Measurements from ENCODE around the gene LRRC4B.
"Not testable (repeated sequence)": the region's sequence is repeated elsewhere in the genome, so short reads cannot be mapped to it uniquely, and the experiment has no call there.

Gene LRRC4B

GRCh38 chr19:50567882-50568727, at the start of gene LRRC4B:
Gene LRRC4B (minus strand): TSS chr19:50568435. CDS start chr19:50548838, 19,597 bp downstream.
- no peak for DNase-seq (ENCODE audit: low read depth in 2 of 2)

GRCh38 chr19:50612504-50613404, 44.5 kb upstream of the LRRC4B start:
- DNase-seq (ENCODE audit: low read depth in 2 of 2) = not testable (repeated sequence)

GRCh38 chr19:50607874-50608785, 39.9 kb upstream of the LRRC4B start:
- peak; percentile 29 to 62 for DNase-seq (ENCODE audit: low read depth in 2 of 2)

- DNase-seq (ENCODE audit: low read depth in 2 of 2) = no peak
These were observed 39.2 kb upstream of the LRRC4B start for GRCh38 chr19:50607388-50607787.

- DNase-seq (ENCODE audit: low read depth in 2 of 2) = not testable (repeated sequence)
These were observed 38.0 kb upstream of the LRRC4B start for GRCh38 chr19:50606059-50606836.

- not testable (repeated sequence) for DNase-seq (ENCODE audit: low read depth in 2 of 2)
These were observed 36.2 kb upstream of the LRRC4B start for GRCh38 chr19:50604264-50605073.

GRCh38 chr19:50602935-50603334, 34.7 kb upstream of the LRRC4B start:
- DNase-seq (ENCODE audit: low read depth in 2 of 2) = no peak

GRCh38 chr19:50602496-50602895, 34.3 kb upstream of the LRRC4B start:
- DNase-seq (ENCODE audit: low read depth in 2 of 2) = no peak

- DNase-seq (ENCODE audit: low read depth in 2 of 2) = no peak
These were observed 33.8 kb upstream of the LRRC4B start for GRCh38 chr19:50602089-50602422.

- no peak for DNase-seq (ENCODE audit: low read depth in 2 of 2)
These were observed 33.3 kb upstream of the LRRC4B start for GRCh38 chr19:50601407-50602088.

- DNase-seq (ENCODE audit: low read depth in 2 of 2) = no peak
These were observed 31.2 kb upstream of the LRRC4B start for GRCh38 chr19:50599427-50599826.

GRCh38 chr19:50590191-50590590, 22.0 kb upstream of the LRRC4B start:
- no peak for DNase-seq (ENCODE audit: low read depth in 2 of 2)

- not testable (repeated sequence) for DNase-seq (ENCODE audit: low read depth in 2 of 2)
These were observed 13.8 kb upstream of the LRRC4B start for GRCh38 chr19:50581795-50582660.

- no peak for DNase-seq (ENCODE audit: low read depth in 2 of 2)
These were observed 12.9 kb upstream of the LRRC4B start for GRCh38 chr19:50580970-50581634.

GRCh38 chr19:50580240-50580639, 12.0 kb upstream of the LRRC4B start:
- DNase-seq (ENCODE audit: low read depth in 2 of 2) = no peak

- not testable (repeated sequence) for DNase-seq (ENCODE audit: low read depth in 2 of 2)
These were observed 8.5 kb upstream of the LRRC4B start for GRCh38 chr19:50576769-50577168.

GRCh38 chr19:50573741-50574461, 5.7 kb upstream of the LRRC4B start:
- DNase-seq (ENCODE audit: low read depth in 2 of 2) = no peak

Measured in stimulated activated CD8-positive, alpha-beta memory T cell treated with anti-CD3 and anti-CD28 coated beads, Interleukin-15, amount 100 ng/mL, for 4 hours (primary cell).